Upper lobe of left lung (tissue), 4 donors: Measurements from ENCODE around the gene KCNMA1.

ENCODE experiments used
- EP300 ChIP-seq, 4 donors: sonication (generic); formaldehyde crosslinking; IDR thresholded peaks; one replicate each; pipeline ENCODE4 v1.5.1; 2017; ENCODE audit warnings: antibody characterized with exemption in 4 of 4, control low read depth in 2 of 4
- POLR2A ChIP-seq, 4 donors: fragments of 450-650 bp; IDR thresholded peaks; one replicate each; pipeline ENCODE4 v1.5.1; 2016 to 2017; ENCODE audit warnings: antibody characterized with exemption in 4 of 4, mild to moderate bottlenecking in 2 of 4
- POLR2AphosphoS5 ChIP-seq, 2 donors: sonication (generic); formaldehyde crosslinking; IDR thresholded peaks; one replicate each; pipeline ENCODE4 v1.5.1; 2017; ENCODE audit warnings: antibody characterized with exemption in 2 of 2
- TF ChIP-seq, protein P1 (sequence below), 6 experiments: fragments of 450-650 bp in 4 of 6; fragments of 200-600 bp in 2 of 6; sonication (generic) in 2 of 6; IDR thresholded peaks; one replicate each; pipeline ENCODE4 v1.5.1; 2016 to 2019; ENCODE audit warnings: antibody characterized with exemption in 6 of 6

DNA sequence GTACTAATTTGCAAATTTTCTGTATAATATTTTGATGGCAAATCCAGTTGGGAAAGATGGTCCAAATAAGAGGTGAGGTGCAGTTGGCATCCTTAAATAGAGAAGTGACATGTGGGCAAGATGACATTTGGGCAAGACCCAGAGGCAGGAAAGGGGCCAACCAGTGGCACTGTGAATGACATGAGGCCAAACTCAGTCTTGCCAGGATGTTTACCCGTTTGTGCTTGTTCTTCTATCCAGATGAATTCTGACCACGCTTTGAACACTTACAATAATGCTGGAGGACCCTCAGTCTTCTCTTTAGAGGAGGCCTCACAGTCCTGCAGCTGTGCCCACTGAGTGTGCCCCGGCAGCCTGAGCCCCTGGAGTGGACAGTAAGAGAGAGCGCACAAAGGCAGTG, 45.1 kb downstream of the KCNMA1 start:
- TF ChIP-seq, protein P1, sequence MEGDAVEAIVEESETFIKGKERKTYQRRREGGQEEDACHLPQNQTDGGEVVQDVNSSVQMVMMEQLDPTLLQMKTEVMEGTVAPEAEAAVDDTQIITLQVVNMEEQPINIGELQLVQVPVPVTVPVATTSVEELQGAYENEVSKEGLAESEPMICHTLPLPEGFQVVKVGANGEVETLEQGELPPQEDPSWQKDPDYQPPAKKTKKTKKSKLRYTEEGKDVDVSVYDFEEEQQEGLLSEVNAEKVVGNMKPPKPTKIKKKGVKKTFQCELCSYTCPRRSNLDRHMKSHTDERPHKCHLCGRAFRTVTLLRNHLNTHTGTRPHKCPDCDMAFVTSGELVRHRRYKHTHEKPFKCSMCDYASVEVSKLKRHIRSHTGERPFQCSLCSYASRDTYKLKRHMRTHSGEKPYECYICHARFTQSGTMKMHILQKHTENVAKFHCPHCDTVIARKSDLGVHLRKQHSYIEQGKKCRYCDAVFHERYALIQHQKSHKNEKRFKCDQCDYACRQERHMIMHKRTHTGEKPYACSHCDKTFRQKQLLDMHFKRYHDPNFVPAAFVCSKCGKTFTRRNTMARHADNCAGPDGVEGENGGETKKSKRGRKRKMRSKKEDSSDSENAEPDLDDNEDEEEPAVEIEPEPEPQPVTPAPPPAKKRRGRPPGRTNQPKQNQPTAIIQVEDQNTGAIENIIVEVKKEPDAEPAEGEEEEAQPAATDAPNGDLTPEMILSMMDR (IDR thresholded peaks at IDR 0.05) = no peak
- TF ChIP-seq EP300 (IDR thresholded peaks at IDR 0.05) (no peak), POLR2A (IDR thresholded peaks at IDR 0.05) (no peak), POLR2AphosphoS5 (IDR thresholded peaks at IDR 0.05) (no peak)
